AG10803 (cell line): ENCODE measurements around the gene GHRH.

Source experiments
- DNase-seq: peaks from one replicate; pipeline ENCODE4 v3.0.0; 2010; ENCODE audit warnings: low read depth
- H3K4me3 ChIP-seq: 2 replicates; pipeline ENCODE4 v1.5.1; 2011; ENCODE audit warnings: mild to moderate bottlenecking, low read length, control low read depth
- CTCF ChIP-seq: conservative IDR thresholded peaks from 2 replicates; pipeline ENCODE4 v1.5.1; 2011; ENCODE audit warnings: mild to moderate bottlenecking, low read length, control low read depth, inconsistent platforms

Gene GHRH

GRCh38 chr20:37305079-37305478, 43.5 kb upstream of the GHRH start:
- TF ChIP-seq CTCF: no peak
- DNase-seq: no peak
- no peak overlapping the region for H3K4me3 ChIP-seq

GRCh38 chr20:37303637-37304036, 42.0 kb upstream of the GHRH start:
- no peak overlapping the region for H3K4me3 ChIP-seq
- no peak for DNase-seq
- no peak for TF ChIP-seq CTCF

DNA sequence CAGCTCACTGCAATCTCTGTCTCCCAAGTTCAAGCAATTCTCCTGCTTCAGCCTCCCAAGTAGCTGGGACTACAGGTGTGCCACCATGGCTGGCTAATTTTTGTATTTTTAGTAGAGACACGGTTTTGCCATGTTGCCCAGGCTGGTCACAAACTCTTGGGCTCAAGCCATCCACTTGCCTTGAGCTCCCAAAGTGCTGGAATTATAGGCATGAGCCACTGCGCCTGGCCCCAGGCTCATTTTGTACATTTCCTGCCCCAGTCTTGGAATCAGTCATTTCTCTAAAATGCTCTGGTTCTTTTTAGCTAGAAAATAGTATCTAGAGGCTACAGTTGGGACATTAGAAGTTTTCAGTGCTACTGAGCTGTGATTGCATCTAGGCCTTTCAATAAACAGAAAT, 41.4 kb upstream of the GHRH start:
- DNase-seq: no peak
- H3K4me3 ChIP-seq: no peak overlapping the region
- TF ChIP-seq CTCF: no peak

DNA sequence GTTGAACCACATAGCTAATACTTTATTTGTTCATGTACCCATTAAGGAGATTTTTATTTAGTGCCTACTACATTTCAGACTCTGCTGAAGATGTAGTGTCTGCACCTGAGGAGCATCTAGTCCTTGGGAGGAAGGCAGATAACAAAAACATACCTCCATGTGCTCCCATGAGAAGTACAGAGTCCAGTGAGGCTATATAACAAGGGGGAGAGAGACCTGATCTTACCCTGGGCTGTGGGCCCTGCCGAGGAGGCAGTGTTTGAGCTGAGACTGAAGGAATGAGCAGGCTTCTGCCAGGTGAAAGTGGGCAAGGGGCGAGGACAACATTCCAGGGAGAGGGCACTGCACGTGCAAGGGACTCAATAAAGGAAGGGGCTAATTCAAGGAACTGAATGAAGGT, 39.9 kb upstream of the GHRH start:
- no peak for TF ChIP-seq CTCF
- no peak overlapping the region for H3K4me3 ChIP-seq
- DNase-seq: no peak

DNA sequence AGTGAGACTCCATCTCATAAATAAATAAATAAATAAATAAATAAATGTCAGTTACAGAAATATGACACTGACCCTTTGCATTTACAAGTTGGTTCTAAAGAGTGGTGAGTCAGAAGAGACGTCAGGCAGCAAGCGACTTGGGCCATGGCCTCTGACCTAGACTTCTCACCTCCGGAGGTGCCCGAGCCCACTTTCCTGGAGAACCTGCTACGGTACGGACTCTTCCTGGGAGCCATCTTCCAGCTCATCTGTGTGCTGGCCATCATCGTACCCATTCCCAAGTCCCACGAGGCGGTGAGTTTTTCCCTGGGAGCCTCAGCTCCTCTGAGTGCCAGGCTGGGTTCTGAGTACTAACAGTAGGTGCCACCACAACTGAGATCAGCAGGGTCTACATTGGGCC, 39.5 kb upstream of the GHRH start:
- no peak overlapping the region for H3K4me3 ChIP-seq
- no peak for DNase-seq
- TF ChIP-seq CTCF: no peak

GRCh38 chr20:37299718-37300528, 38.3 kb upstream of the GHRH start:
- DNase-seq: peak; percentile 82
- no peak for TF ChIP-seq CTCF
- H3K4me3 ChIP-seq: no peak overlapping the region

GRCh38 chr20:37298190-37298939, 36.8 kb upstream of the GHRH start:
- H3K4me3 ChIP-seq: no peak overlapping the region
- TF ChIP-seq CTCF: no peak
- DNase-seq: peak; percentile 82
